GM06990 (cell line): ENCODE measurements around the gene CTNNA3.
A peak's percentile ranks its signal among the peaks of the same experiment; 100 is the strongest.

Source experiments
- DNase-seq: peaks from one replicate; pipeline ENCODE4 v3.0.0-alpha.2; 2011; ENCODE audit not compliant: insufficient read length; ENCODE audit errors: extremely low read depth
- H3K27me3 ChIP-seq: replicated peaks from 2 replicates; pipeline ENCODE4 v1.6.0; 2011; ENCODE audit warnings: low read length; ENCODE audit not compliant: control insufficient read depth, insufficient read depth
- H3K36me3 ChIP-seq: 2 replicates; pipeline ENCODE4 v1.5.1; 2011; ENCODE audit warnings: low read length; ENCODE audit not compliant: control insufficient read depth, insufficient read depth
- H3K4me3 ChIP-seq: replicated peaks from 2 replicates; pipeline ENCODE4 v1.5.1; 2011; ENCODE audit warnings: low read depth, mild to moderate bottlenecking, control low read depth, low read length
- TF ChIP-seq, protein P1 (sequence below): IDR thresholded peaks from 2 replicates; pipeline ENCODE4 v1.5.1; 2011; ENCODE audit warnings: low read length, control low read depth, mild to moderate bottlenecking, inconsistent platforms; ENCODE audit not compliant: insufficient read depth, poor library complexity, severe bottlenecking

CTNNA3 gene

DNA sequence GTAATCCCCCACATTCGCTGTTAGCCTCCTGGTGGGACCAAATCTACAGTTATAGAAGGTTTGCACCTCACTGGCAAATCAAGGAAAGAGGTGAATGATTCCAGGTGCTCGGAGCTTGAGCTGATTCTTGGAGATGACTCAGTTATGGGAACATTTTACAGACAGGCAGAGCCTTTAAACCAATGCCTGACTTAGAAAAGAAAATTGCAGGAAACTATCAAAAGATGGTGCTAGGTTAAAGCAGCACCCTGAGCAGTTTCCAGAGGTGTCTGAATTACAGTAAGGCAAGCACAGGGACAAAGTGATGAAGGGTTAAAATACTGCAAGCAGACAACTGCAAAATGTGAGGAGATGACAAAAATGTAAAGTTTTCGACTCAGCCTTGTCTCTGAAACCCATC is 767.2 kb downstream of the CTNNA3 start:
- no peak for DNase-seq
- Histone ChIP-seq H3K27me3 (no peaks in the 10 kb centered on the region; the same call in 1 of the 2 replicates), H3K36me3 (no peaks in the 10 kb centered on the region), H3K4me3 (no peak overlapping the region)
- TF ChIP-seq, protein P1, sequence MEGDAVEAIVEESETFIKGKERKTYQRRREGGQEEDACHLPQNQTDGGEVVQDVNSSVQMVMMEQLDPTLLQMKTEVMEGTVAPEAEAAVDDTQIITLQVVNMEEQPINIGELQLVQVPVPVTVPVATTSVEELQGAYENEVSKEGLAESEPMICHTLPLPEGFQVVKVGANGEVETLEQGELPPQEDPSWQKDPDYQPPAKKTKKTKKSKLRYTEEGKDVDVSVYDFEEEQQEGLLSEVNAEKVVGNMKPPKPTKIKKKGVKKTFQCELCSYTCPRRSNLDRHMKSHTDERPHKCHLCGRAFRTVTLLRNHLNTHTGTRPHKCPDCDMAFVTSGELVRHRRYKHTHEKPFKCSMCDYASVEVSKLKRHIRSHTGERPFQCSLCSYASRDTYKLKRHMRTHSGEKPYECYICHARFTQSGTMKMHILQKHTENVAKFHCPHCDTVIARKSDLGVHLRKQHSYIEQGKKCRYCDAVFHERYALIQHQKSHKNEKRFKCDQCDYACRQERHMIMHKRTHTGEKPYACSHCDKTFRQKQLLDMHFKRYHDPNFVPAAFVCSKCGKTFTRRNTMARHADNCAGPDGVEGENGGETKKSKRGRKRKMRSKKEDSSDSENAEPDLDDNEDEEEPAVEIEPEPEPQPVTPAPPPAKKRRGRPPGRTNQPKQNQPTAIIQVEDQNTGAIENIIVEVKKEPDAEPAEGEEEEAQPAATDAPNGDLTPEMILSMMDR, result no peak

DNA sequence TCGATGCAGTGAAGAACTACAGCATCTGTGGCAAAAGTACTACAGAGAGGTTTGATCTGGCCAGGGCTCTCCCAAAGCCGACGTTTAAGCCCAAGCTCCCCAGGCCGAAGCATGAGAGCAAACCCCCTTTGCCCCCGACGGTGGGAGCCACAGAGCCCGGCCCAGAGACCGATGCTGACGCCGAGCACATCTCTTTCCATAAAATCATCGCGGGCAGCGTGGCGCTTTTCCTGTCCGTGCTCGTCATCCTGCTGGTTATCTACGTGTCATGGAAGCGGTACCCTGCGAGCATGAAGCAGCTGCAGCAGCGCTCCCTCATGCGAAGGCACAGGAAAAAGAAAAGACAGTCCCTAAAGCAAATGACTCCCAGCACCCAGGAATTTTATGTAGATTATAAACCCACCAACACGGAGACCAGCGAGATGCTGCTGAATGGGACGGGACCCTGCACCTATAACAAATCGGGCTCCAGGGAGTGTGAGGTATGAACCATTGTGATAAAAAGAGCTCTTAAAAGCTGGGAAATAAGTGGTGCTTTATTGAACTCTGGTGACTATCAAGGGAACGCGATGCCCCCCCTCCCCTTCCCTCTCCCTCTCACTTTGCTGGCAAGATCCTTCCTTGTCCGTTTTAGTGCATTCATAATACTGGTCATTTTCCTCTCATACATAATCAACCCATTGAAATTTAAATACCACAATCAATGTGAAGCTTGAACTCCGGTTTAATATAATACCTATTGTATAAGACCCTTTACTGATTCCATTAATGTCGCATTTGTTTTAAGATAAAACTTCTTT is 767.8 kb downstream of the CTNNA3 start:
- H3K27me3 ChIP-seq, result no peaks in the 10 kb centered on the region; the same call in 1 of the 2 replicates
- no peaks in the 10 kb centered on the region for H3K36me3 ChIP-seq
- no peak overlapping the region for H3K4me3 ChIP-seq
- DNase-seq, result no peak
- TF ChIP-seq, protein P1, result no peak

GRCh38 chr10:66927251-66927935 is 768.6 kb downstream of the CTNNA3 start:
- no peaks in the 10 kb centered on the region; the same call in 1 of the 2 replicates for H3K27me3 ChIP-seq
- TF ChIP-seq, protein P1, result no peak
- no peak for DNase-seq
- H3K36me3 ChIP-seq, result no peaks in the 10 kb centered on the region
- H3K4me3 ChIP-seq, result no peak overlapping the region

DNA sequence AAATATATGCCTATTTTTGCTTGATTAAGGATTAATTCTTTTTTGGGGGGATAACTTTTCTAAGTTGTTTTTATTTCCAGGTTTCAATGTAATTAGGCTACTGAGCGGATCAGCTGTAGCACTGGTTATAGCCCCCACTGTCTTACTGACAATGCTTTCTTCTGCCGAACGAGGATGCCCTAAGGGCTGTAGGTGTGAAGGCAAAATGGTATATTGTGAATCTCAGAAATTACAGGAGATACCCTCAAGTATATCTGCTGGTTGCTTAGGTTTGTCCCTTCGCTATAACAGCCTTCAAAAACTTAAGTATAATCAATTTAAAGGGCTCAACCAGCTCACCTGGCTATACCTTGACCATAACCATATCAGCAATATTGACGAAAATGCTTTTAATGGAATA is 769.2 kb downstream of the CTNNA3 start:
- no peaks in the 10 kb centered on the region for H3K36me3 ChIP-seq

GRCh38 chr10:66925896-66926715 is 769.9 kb downstream of the CTNNA3 start, which contains the start of gene LRRTM3:
Gene LRRTM3, plus strand, starts transcription at chr10:66926036.
- H3K36me3 ChIP-seq, result no peaks in the 10 kb centered on the region
- peak; percentile 47 for DNase-seq
- TF ChIP-seq, protein P1, result peak; percentile 76
- no peak within 1 kb of the TSS for H3K4me3 ChIP-seq
- H3K27me3 ChIP-seq, result no peaks in the 10 kb centered on the region; the same call in 1 of the 2 replicates

More for the DNA sequence above, 769.2 kb downstream of the CTNNA3 start:
- TF ChIP-seq, protein P1, result no peak
- no peak for DNase-seq
- no peak overlapping the region for H3K4me3 ChIP-seq
- no peaks in the 10 kb centered on the region; the same call in 1 of the 2 replicates for H3K27me3 ChIP-seq
